H1 (cell line): ENCODE results near the gene POLR2I. TPM values are rescaled to one million over a fixed set of nuclear protein-coding genes. Genes with fewer than 3 reads are reported as not detected.

Experiments
- HDAC2 ChIP-seq, 2 experiments: fragments of 300-600 bp in 1 of 2; sonication (generic) in 1 of 2; IDR thresholded peaks; 2 replicates each; pipeline ENCODE4 v1.6.1; 2011 to 2012; ENCODE audit warnings: low read depth in 2 of 2, low read length in 2 of 2, mild to moderate bottlenecking in 2 of 2, moderate library complexity in 2 of 2, borderline replicate concordance in 1 of 2, inconsistent platforms in 1 of 2
- MAFK ChIP-seq: IDR thresholded peaks from 2 replicates; pipeline ENCODE4 v1.6.1; 2012; ENCODE audit warnings: low read depth, mild to moderate bottlenecking, improper control_type of control experiment, low read length
- SIX5 ChIP-seq: IDR thresholded peaks from 2 replicates; pipeline ENCODE4 v1.6.1; 2011; ENCODE audit warnings: mild to moderate bottlenecking, low read depth, low read length
- SP1 ChIP-seq: IDR thresholded peaks from 2 replicates; pipeline ENCODE4 v1.6.1; 2011; ENCODE audit warnings: low read depth, low read length
- polyA plus RNA-seq, 7 experiments: library from polyadenylated mRNA; depleted of rRNA in 3 of 7; stranded (reverse) in 5 of 7; unstranded in 2 of 7; fragments of >200 nt in 5 of 7; fragments of 200-250 nt in 2 of 7; gene quantifications; 1 replicate in 5 of 7; 2 replicates in 1 of 7; 4 replicates in 1 of 7; pipeline versions ENCODE4 v1.2.1 to v1.2.3, GENCODE V29; 2011 to 2013; ENCODE audit warnings: missing spikeins in 2 of 7, mixed read lengths in 2 of 7
- total RNA-seq: library from RNA; stranded (reverse); fragmentation: NEBNext Ultra II Directional; extraction: Animal tissue kit (Norgen Biotek cat#: 25700); gene quantifications from 2 replicates; pipeline ENCODE4 v1.2.1, GENCODE V29; 2021

The POLR2I gene
- total and polyA plus RNA-seq, 2 of the 8 experiments (the other 6 are each of a cell fraction or from before 2014, with no cell fraction given), result 143 to 150 TPM

- TF ChIP-seq HDAC2 (IDR thresholded peaks at IDR 0.05; ENCODE audit: borderline replicate concordance in 1 of 2, low read depth in 2 of 2, low read length in 2 of 2) (no peak), MAFK (no peak), SIX5 (no peak), SP1 (no peak)
Observed at GRCh38 chr19:36064826-36065225, 49.8 kb downstream of the POLR2I start (continued).

Other genes with a start within 250 kb of the POLR2I start
- gene APLP1, start 246.3 kb downstream of the POLR2I start, total RNA-seq, result 22.0 and 22.2 TPM in 2 replicates
- 19.9 and 32.4 TPM in 2 replicates for gene APLP1, start 246.3 kb downstream of the POLR2I start, polyA plus RNA-seq (2011; rRNA removed)
- gene NFKBID, start 214.3 kb downstream of the POLR2I start, total RNA-seq, result 12.0 and 13.2 TPM in 2 replicates
- 10.0 and 22.1 TPM in 2 replicates for gene NFKBID, start 214.3 kb downstream of the POLR2I start, polyA plus RNA-seq (2011; rRNA removed)
- gene HCST, start 212.3 kb downstream of the POLR2I start, total RNA-seq, result 1.1 TPM in 1 of 2 replicates, not detected in the other
- 2.8 and 3.0 TPM in 2 replicates for gene HCST, start 212.3 kb downstream of the POLR2I start, polyA plus RNA-seq (2011; rRNA removed)
- not detected in 2 replicates for gene TYROBP, start 206.6 kb downstream of the POLR2I start, total RNA-seq
- 0.18 and 0.19 TPM in 2 replicates for gene TYROBP, start 206.6 kb downstream of the POLR2I start, polyA plus RNA-seq (2011; rRNA removed)
- 15.2 and 16.8 TPM in 2 replicates for gene LRFN3, start 178.5 kb downstream of the POLR2I start, total RNA-seq
- gene LRFN3, start 178.5 kb downstream of the POLR2I start, polyA plus RNA-seq (2011; rRNA removed), result 4.6 and 8.0 TPM in 2 replicates
- gene SDHAF1, start 119.7 kb downstream of the POLR2I start, total RNA-seq, result 16.0 and 16.8 TPM in 2 replicates
- 21.3 and 27.7 TPM in 2 replicates for gene SDHAF1, start 119.7 kb downstream of the POLR2I start, polyA plus RNA-seq (2011; rRNA removed)
- 20.8 and 21.8 TPM in 2 replicates for gene SYNE4, start 106.1 kb downstream of the POLR2I start, total RNA-seq
- 22.6 and 29.1 TPM in 2 replicates for gene SYNE4, start 106.1 kb downstream of the POLR2I start, polyA plus RNA-seq (2011; rRNA removed)
- gene ALKBH6, start 100.7 kb downstream of the POLR2I start, total RNA-seq, result 19.2 and 24.8 TPM in 2 replicates
- 33.3 and 51.2 TPM in 2 replicates for gene ALKBH6, start 100.7 kb downstream of the POLR2I start, polyA plus RNA-seq (2011; rRNA removed)
- gene CLIP3, start 82.0 kb downstream of the POLR2I start, total RNA-seq, result 21.7 and 33.7 TPM in 2 replicates
- gene CLIP3, start 82.0 kb downstream of the POLR2I start, polyA plus RNA-seq (2011; rRNA removed), result 5.9 and 12.0 TPM in 2 replicates
- gene THAP8, start 60.6 kb downstream of the POLR2I start, total RNA-seq, result 6.0 and 6.4 TPM in 2 replicates
- 11.1 and 14.8 TPM in 2 replicates for gene THAP8, start 60.6 kb downstream of the POLR2I start, polyA plus RNA-seq (2011; rRNA removed)
- 39.5 and 39.8 TPM in 2 replicates for gene WDR62, start 60.0 kb downstream of the POLR2I start, total RNA-seq
- gene WDR62, start 60.0 kb downstream of the POLR2I start, polyA plus RNA-seq (2011; rRNA removed), result 28.2 and 39.9 TPM in 2 replicates
- gene OVOL3, start 3.7 kb downstream of the POLR2I start, total RNA-seq, result not detected in 2 replicates
- gene OVOL3, start 3.7 kb downstream of the POLR2I start, polyA plus RNA-seq (2011; rRNA removed), result 0.31 and 0.45 TPM in 2 replicates
- 153 and 168 TPM in 2 replicates for gene TBCB, start 593 bp upstream of the POLR2I start, total RNA-seq
- 286 and 367 TPM in 2 replicates for gene TBCB, start 593 bp upstream of the POLR2I start, polyA plus RNA-seq (2011; rRNA removed)
- gene CAPNS1, start 25.2 kb upstream of the POLR2I start, total RNA-seq, result 382 and 386 TPM in 2 replicates
- 438 and 448 TPM in 2 replicates for gene CAPNS1, start 25.2 kb upstream of the POLR2I start, polyA plus RNA-seq (2011; rRNA removed)
- 0.60 and 0.75 TPM in 2 replicates for gene COX7A1, start 37.6 kb upstream of the POLR2I start, total RNA-seq
- 0.60 and 0.96 TPM in 2 replicates for gene COX7A1, start 37.6 kb upstream of the POLR2I start, polyA plus RNA-seq (2011; rRNA removed)
- 2.7 and 3.1 TPM in 2 replicates for gene ZNF565, start 99.8 kb upstream of the POLR2I start, total RNA-seq
- gene ZNF565, start 99.8 kb upstream of the POLR2I start, polyA plus RNA-seq (2011; rRNA removed), result 0.42 and 0.89 TPM in 2 replicates
- 154 and 161 TPM in 2 replicates for gene ZNF146, start 100.2 kb upstream of the POLR2I start, total RNA-seq
- 18.8 and 27.0 TPM in 2 replicates for gene ZNF146, start 100.2 kb upstream of the POLR2I start, polyA plus RNA-seq (2011; rRNA removed)